GM06990 (cell line): ENCODE data around the gene SSTR4.

ENCODE experiments used
- DNase-seq: peaks from one replicate; pipeline ENCODE4 v3.0.0-alpha.2; 2011; ENCODE audit not compliant: insufficient read length; ENCODE audit errors: extremely low read depth
- H3K27me3 ChIP-seq: replicated peaks from 2 replicates; pipeline ENCODE4 v1.6.0; 2011; ENCODE audit warnings: low read length; ENCODE audit not compliant: control insufficient read depth, insufficient read depth
- H3K36me3 ChIP-seq: 2 replicates; pipeline ENCODE4 v1.5.1; 2011; ENCODE audit warnings: low read length; ENCODE audit not compliant: control insufficient read depth, insufficient read depth
- H3K4me3 ChIP-seq: replicated peaks from 2 replicates; pipeline ENCODE4 v1.5.1; 2011; ENCODE audit warnings: low read depth, mild to moderate bottlenecking, control low read depth, low read length
- TF ChIP-seq, protein P1 (sequence below): IDR thresholded peaks from 2 replicates; pipeline ENCODE4 v1.5.1; 2011; ENCODE audit warnings: low read length, control low read depth, mild to moderate bottlenecking, inconsistent platforms; ENCODE audit not compliant: insufficient read depth, poor library complexity, severe bottlenecking

The SSTR4 gene

DNA sequence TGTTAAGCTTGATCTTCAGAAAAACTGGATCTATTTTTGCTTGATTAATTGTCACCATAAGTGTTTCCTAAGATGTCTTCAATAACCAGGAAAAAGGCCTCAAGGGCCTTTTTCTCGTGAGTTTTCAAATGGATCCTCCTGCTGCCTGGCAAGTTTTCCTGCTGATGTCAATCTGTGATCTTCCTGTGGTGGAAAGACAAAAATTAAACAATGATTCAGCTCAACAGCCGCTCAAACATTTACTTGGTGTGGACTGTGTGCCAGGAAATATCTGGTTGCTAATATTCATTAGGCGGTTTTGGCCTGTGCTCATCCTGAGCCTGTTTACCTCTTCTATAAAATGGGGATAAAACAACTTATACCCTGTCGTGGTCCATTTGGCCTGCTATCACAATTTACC is 35.4 kb upstream of the SSTR4 start:
- Histone ChIP-seq H3K4me3 (no peak overlapping the region), H3K36me3 (no peaks in the 10 kb centered on the region), H3K27me3 (peaks cover 1% of the 10 kb centered on the region)
- TF ChIP-seq, protein P1, sequence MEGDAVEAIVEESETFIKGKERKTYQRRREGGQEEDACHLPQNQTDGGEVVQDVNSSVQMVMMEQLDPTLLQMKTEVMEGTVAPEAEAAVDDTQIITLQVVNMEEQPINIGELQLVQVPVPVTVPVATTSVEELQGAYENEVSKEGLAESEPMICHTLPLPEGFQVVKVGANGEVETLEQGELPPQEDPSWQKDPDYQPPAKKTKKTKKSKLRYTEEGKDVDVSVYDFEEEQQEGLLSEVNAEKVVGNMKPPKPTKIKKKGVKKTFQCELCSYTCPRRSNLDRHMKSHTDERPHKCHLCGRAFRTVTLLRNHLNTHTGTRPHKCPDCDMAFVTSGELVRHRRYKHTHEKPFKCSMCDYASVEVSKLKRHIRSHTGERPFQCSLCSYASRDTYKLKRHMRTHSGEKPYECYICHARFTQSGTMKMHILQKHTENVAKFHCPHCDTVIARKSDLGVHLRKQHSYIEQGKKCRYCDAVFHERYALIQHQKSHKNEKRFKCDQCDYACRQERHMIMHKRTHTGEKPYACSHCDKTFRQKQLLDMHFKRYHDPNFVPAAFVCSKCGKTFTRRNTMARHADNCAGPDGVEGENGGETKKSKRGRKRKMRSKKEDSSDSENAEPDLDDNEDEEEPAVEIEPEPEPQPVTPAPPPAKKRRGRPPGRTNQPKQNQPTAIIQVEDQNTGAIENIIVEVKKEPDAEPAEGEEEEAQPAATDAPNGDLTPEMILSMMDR: no peak
- no peak for DNase-seq

GRCh38 chr20:23000232-23000947 is 34.7 kb upstream of the SSTR4 start:
- Histone ChIP-seq H3K4me3 (no peak overlapping the region), H3K27me3 (peaks cover 1% of the 10 kb centered on the region), H3K36me3 (no peaks in the 10 kb centered on the region)
- TF ChIP-seq, protein P1: no peak
- DNase-seq: no peak

GRCh38 chr20:23002276-23002675 is 32.8 kb upstream of the SSTR4 start:
- no peak overlapping the region for H3K4me3 ChIP-seq
- peaks cover 1% of the 10 kb centered on the region for H3K27me3 ChIP-seq
- TF ChIP-seq, protein P1: no peak
- no peak for DNase-seq
- no peaks in the 10 kb centered on the region for H3K36me3 ChIP-seq

GRCh38 chr20:23003077-23003635 is 32.0 kb upstream of the SSTR4 start:
- TF ChIP-seq, protein P1: no peak
- Histone ChIP-seq H3K4me3 (no peak overlapping the region), H3K36me3 (no peaks in the 10 kb centered on the region), H3K27me3 (peaks cover 1% of the 10 kb centered on the region)
- DNase-seq: no peak

DNA sequence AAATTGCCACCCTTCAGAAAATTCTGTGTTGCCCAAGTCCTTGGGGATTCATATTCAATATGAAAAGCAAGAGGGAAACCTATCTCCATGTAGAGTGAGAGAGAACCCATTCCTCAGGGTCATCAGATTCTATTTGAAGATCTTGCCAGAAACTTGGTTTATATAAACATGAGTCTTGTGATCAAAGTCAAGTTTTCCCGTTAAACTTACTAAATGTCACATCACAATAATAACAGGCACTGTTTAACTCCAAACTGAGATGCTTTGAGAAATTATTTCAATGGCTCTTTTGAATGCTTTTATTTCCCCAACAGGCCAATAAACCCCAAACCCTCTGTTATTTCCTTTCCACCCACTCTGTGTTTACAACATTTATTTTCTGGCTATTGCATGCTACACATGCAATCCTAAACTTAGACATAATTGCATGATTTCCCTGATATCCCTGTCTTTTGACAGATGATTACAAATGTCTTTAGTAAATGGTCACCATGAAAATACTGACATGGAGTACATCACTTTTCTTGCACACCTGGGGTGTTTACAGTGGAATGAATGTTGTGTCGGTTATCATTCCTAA is 31.1 kb upstream of the SSTR4 start:
- DNase-seq: no peak
- TF ChIP-seq, protein P1: no peak
- Histone ChIP-seq H3K36me3 (no peaks in the 10 kb centered on the region), H3K27me3 (peaks cover 1% of the 10 kb centered on the region), H3K4me3 (no peak overlapping the region)
